GM13977 (cell line): ENCODE data around the gene CRMP1.

ENCODE experiments used
- DNase-seq: peaks from one replicate; pipeline ENCODE4 v3.0.0; 2012; ENCODE audit warnings: low spot score
- CTCF ChIP-seq: IDR thresholded peaks from 2 replicates; pipeline ENCODE4 v1.5.1; 2012; ENCODE audit warnings: mild to moderate bottlenecking, control low read depth; ENCODE audit not compliant: insufficient read depth; ENCODE audit errors: extremely low read depth, missing control alignments
- in situ Hi-C: fragments of 300-500 bp; cut with MboI; formaldehyde crosslinking; loops from one replicate; pipeline ENCODE4 v1.12.0; 2022; ENCODE audit warnings: low sequenced_read_pairs, low pct_unique_long_range_greater_than_20kb, mixed read lengths, inconsistent platforms; ENCODE audit not compliant: unreplicated experiment

Gene CRMP1

GRCh38 chr4:5881340-5881739 is 11.5 kb downstream of the CRMP1 start:
- TF ChIP-seq CTCF, result no peak
- in situ Hi-C loops, result no loop called here
- no peak for DNase-seq

- TF ChIP-seq CTCF, result no peak
- in situ Hi-C loops, result no loop called here
- DNase-seq, result no peak
These were observed 14.5 kb downstream of the CRMP1 start for GRCh38 chr4:5878359-5878758.

- in situ Hi-C loops, result no loop called here
- no peak for DNase-seq
- TF ChIP-seq CTCF, result no peak
These were observed 15.5 kb downstream of the CRMP1 start for GRCh38 chr4:5877392-5877791.

GRCh38 chr4:5874811-5875449 is 18.0 kb downstream of the CRMP1 start:
- in situ Hi-C loops, result no loop called here
- no peak for TF ChIP-seq CTCF
- DNase-seq, result no peak

- in situ Hi-C loops, result no loop called here
- TF ChIP-seq CTCF, result no peak
- no peak for DNase-seq
These were observed 22.2 kb downstream of the CRMP1 start for GRCh38 chr4:5870701-5871100.

- no peak for TF ChIP-seq CTCF
- DNase-seq, result no peak
- in situ Hi-C loops, result no loop called here
These were observed 22.8 kb downstream of the CRMP1 start for GRCh38 chr4:5869966-5870619.
